IMR-90 (cell line): Measurements from ENCODE around the gene CACYBP.

Source experiments
- CEBPB ChIP-seq: IDR thresholded peaks from 2 replicates; pipeline ENCODE4 v1.6.1; 2012; ENCODE audit warnings: low read depth, low read length, improper control_type of control experiment
- CHD1 ChIP-seq: IDR thresholded peaks from 2 replicates; pipeline ENCODE4 v1.6.1; 2012; ENCODE audit warnings: low read depth, low read length, improper control_type of control experiment
- ELK1 ChIP-seq: fragments of 150-350 bp; IDR thresholded peaks from 2 replicates; pipeline ENCODE4 v1.6.1; 2016; ENCODE audit warnings: low read depth, mild to moderate bottlenecking, low read length, moderate library complexity, borderline replicate concordance
- MAFK ChIP-seq: IDR thresholded peaks from 2 replicates; pipeline ENCODE4 v1.6.1; 2012; ENCODE audit warnings: low read depth, low read length, improper control_type of control experiment
- MAZ ChIP-seq: IDR thresholded peaks from 2 replicates; pipeline ENCODE4 v1.6.1; 2012; ENCODE audit warnings: low read depth, mild to moderate bottlenecking, low read length, improper control_type of control experiment, moderate library complexity, borderline replicate concordance
- POLR2A ChIP-seq: IDR thresholded peaks from 2 replicates; pipeline ENCODE4 v1.6.1; 2012; ENCODE audit warnings: mild to moderate bottlenecking, low read depth, low read length
- RAD21 ChIP-seq: IDR thresholded peaks from 2 replicates; pipeline ENCODE4 v1.6.1; 2012; ENCODE audit warnings: low read length, improper control_type of control experiment
- RCOR1 ChIP-seq: IDR thresholded peaks from 2 replicates; pipeline ENCODE4 v1.6.1; 2012; ENCODE audit warnings: mild to moderate bottlenecking, low read length, improper control_type of control experiment; ENCODE audit not compliant: insufficient replicate concordance
- RFX5 ChIP-seq: IDR thresholded peaks from 2 replicates; pipeline ENCODE4 v1.8.0; 2012; ENCODE audit warnings: low read depth, mild to moderate bottlenecking, low read length, moderate library complexity
- TF ChIP-seq, protein P1 (sequence below): conservative IDR thresholded peaks from 2 replicates; pipeline ENCODE4 v1.5.1; 2012; ENCODE audit warnings: mild to moderate bottlenecking, low read depth, low read length, improper control_type of control experiment
- TF ChIP-seq, protein P2 (sequence below): fragments of 150-350 bp; IDR thresholded peaks from 2 replicates; pipeline ENCODE4 v1.6.1; 2017; ENCODE audit warnings: mild to moderate bottlenecking, antibody characterized with exemption, low read length, low read depth

GRCh38 chr1:174995121-174995520 lies 4.6 kb upstream of the CACYBP start:
- TF ChIP-seq, protein P1, sequence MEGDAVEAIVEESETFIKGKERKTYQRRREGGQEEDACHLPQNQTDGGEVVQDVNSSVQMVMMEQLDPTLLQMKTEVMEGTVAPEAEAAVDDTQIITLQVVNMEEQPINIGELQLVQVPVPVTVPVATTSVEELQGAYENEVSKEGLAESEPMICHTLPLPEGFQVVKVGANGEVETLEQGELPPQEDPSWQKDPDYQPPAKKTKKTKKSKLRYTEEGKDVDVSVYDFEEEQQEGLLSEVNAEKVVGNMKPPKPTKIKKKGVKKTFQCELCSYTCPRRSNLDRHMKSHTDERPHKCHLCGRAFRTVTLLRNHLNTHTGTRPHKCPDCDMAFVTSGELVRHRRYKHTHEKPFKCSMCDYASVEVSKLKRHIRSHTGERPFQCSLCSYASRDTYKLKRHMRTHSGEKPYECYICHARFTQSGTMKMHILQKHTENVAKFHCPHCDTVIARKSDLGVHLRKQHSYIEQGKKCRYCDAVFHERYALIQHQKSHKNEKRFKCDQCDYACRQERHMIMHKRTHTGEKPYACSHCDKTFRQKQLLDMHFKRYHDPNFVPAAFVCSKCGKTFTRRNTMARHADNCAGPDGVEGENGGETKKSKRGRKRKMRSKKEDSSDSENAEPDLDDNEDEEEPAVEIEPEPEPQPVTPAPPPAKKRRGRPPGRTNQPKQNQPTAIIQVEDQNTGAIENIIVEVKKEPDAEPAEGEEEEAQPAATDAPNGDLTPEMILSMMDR: no peak
- no peak for TF ChIP-seq POLR2A
- no peak for TF ChIP-seq RFX5
- no peak for TF ChIP-seq RAD21
- TF ChIP-seq MAFK: no peak
- no peak for TF ChIP-seq CEBPB
- TF ChIP-seq, protein P2, sequence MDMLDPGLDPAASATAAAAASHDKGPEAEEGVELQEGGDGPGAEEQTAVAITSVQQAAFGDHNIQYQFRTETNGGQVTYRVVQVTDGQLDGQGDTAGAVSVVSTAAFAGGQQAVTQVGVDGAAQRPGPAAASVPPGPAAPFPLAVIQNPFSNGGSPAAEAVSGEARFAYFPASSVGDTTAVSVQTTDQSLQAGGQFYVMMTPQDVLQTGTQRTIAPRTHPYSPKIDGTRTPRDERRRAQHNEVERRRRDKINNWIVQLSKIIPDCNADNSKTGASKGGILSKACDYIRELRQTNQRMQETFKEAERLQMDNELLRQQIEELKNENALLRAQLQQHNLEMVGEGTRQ: no peak
- no peak for TF ChIP-seq ELK1
- no peak for TF ChIP-seq RCOR1
- no peak for TF ChIP-seq CHD1
- no peak for TF ChIP-seq MAZ
